ENCODE data around the gene FGG. TPM values are rescaled to one million over a fixed set of nuclear protein-coding genes. Genes with fewer than 3 reads are reported as not detected.

FGG gene
- total and polyA plus RNA-seq, 2 experiments from 2014 or later, result 1,415 to 1,531 TPM

- peak overlapping the region; percentile 97 for H2AFZ ChIP-seq
- no peak for DNase-seq (ENCODE audit: low spot score)
- no peak overlapping the region for H3K4me3 ChIP-seq
- H4K20me1 ChIP-seq (ENCODE audit: insufficient read depth, poor library complexity, severe bottlenecking), result no peaks in the 10 kb centered on the region
- no peak overlapping the region for H3K27ac ChIP-seq
- H3K27me3 ChIP-seq, result peaks cover 8% of the 10 kb centered on the region
- peaks cover 6% of the 10 kb centered on the region for H3K79me2 ChIP-seq
- H3K9me3 ChIP-seq (ENCODE audit: low read depth), result no peaks in the 10 kb centered on the region
- H3K4me2 ChIP-seq, result peak overlapping the region; percentile 95
- WGBS (ENCODE audit: low lambda C conversion rate, missing lambda C conversion rate), result 64% methylated on average over 3 of the region's 3 CpGs
- TF ChIP-seq EZH2phosphoT487 (IDR thresholded peaks at IDR 0.05; ENCODE audit: low read depth, severe bottlenecking, unreplicated experiment), result no peak
- no peak for TF ChIP-seq CTCF (IDR thresholded peaks at IDR 0.05; ENCODE audit: poor library complexity)
- TF ChIP-seq EZH2 (IDR thresholded peaks at IDR 0.05; ENCODE audit: borderline replicate concordance), result no peak
- H3K4me1 ChIP-seq (ENCODE audit: insufficient read depth), result peaks cover 19% of the 10 kb centered on the region
- H3K9me2 ChIP-seq (replicated peaks; ENCODE audit: insufficient read depth), result no peaks in the 10 kb centered on the region
- no peaks in the 10 kb centered on the region for H3K36me3 ChIP-seq (replicated peaks; ENCODE audit: insufficient read depth, low read depth)
Observed at GRCh38 chr4:154625971-154626370, 13.5 kb upstream of the FGG start.

- 91% methylated on average over 7 of the region's 7 CpGs for WGBS (ENCODE audit: low lambda C conversion rate, missing lambda C conversion rate)
- H2AFZ ChIP-seq, result no peak overlapping the region
- no peaks in the 10 kb centered on the region for H3K9me2 ChIP-seq (replicated peaks; ENCODE audit: insufficient read depth)
- H3K4me1 ChIP-seq (ENCODE audit: insufficient read depth), result peaks cover 19% of the 10 kb centered on the region
- TF ChIP-seq CTCF (IDR thresholded peaks at IDR 0.05; ENCODE audit: poor library complexity) (no peak), EZH2 (IDR thresholded peaks at IDR 0.05; ENCODE audit: borderline replicate concordance) (no peak), EZH2phosphoT487 (IDR thresholded peaks at IDR 0.05; ENCODE audit: low read depth, severe bottlenecking, unreplicated experiment) (no peak)
- H3K27ac ChIP-seq, result no peak overlapping the region
- H3K4me3 ChIP-seq, result no peak overlapping the region
- H4K20me1 ChIP-seq (ENCODE audit: insufficient read depth, poor library complexity, severe bottlenecking), result no peaks in the 10 kb centered on the region
- DNase-seq (ENCODE audit: low spot score), result no peak
- peaks cover 5% of the 10 kb centered on the region for H3K27me3 ChIP-seq
- peaks cover 6% of the 10 kb centered on the region for H3K79me2 ChIP-seq
- H3K9me3 ChIP-seq (ENCODE audit: low read depth), result no peaks in the 10 kb centered on the region
- H3K36me3 ChIP-seq (replicated peaks; ENCODE audit: insufficient read depth, low read depth), result no peaks in the 10 kb centered on the region
- H3K4me2 ChIP-seq, result no peak overlapping the region
Observed at GRCh38 chr4:154623995-154624394, 11.5 kb upstream of the FGG start.

- 83% methylated on average over 3 of the region's 3 CpGs for WGBS (ENCODE audit: low lambda C conversion rate, missing lambda C conversion rate)
- no peak for TF ChIP-seq CTCF (IDR thresholded peaks at IDR 0.05; ENCODE audit: poor library complexity)
- no peak for TF ChIP-seq EZH2 (IDR thresholded peaks at IDR 0.05; ENCODE audit: borderline replicate concordance)
- TF ChIP-seq EZH2phosphoT487 (IDR thresholded peaks at IDR 0.05; ENCODE audit: low read depth, severe bottlenecking, unreplicated experiment), result no peak
- H3K36me3 ChIP-seq (replicated peaks; ENCODE audit: insufficient read depth, low read depth), result no peaks in the 10 kb centered on the region
- no peak for DNase-seq (ENCODE audit: low spot score)
- H3K79me2 ChIP-seq, result peaks cover 6% of the 10 kb centered on the region
- H3K27ac ChIP-seq, result no peak overlapping the region
- peaks cover 19% of the 10 kb centered on the region for H3K4me1 ChIP-seq (ENCODE audit: insufficient read depth)
- no peaks in the 10 kb centered on the region for H4K20me1 ChIP-seq (ENCODE audit: insufficient read depth, poor library complexity, severe bottlenecking)
- H3K27me3 ChIP-seq, result peaks cover 5% of the 10 kb centered on the region
- H3K9me3 ChIP-seq (ENCODE audit: low read depth), result no peaks in the 10 kb centered on the region
- H3K4me2 ChIP-seq, result no peak overlapping the region
- H3K4me3 ChIP-seq, result no peak overlapping the region
- H3K9me2 ChIP-seq (replicated peaks; ENCODE audit: insufficient read depth), result no peaks in the 10 kb centered on the region
- no peak overlapping the region for H2AFZ ChIP-seq
Observed at GRCh38 chr4:154623436-154623835, 11.0 kb upstream of the FGG start.

GRCh38 chr4:154622598-154622997 lies 10.1 kb upstream of the FGG start:
- Histone ChIP-seq H3K4me1 (ENCODE audit: insufficient read depth) (peaks cover 14% of the 10 kb centered on the region), H3K9me3 (ENCODE audit: low read depth) (no peaks in the 10 kb centered on the region), H4K20me1 (ENCODE audit: insufficient read depth, poor library complexity, severe bottlenecking) (no peaks in the 10 kb centered on the region), H3K27ac (no peak overlapping the region), H3K27me3 (peaks cover 4% of the 10 kb centered on the region), H2AFZ (no peak overlapping the region), H3K4me3 (no peak overlapping the region), H3K36me3 (replicated peaks; ENCODE audit: insufficient read depth, low read depth) (no peaks in the 10 kb centered on the region), H3K4me2 (no peak overlapping the region), H3K79me2 (peaks cover 1% of the 10 kb centered on the region), H3K9me2 (replicated peaks; ENCODE audit: insufficient read depth) (no peaks in the 10 kb centered on the region)
- TF ChIP-seq EZH2phosphoT487 (IDR thresholded peaks at IDR 0.05; ENCODE audit: low read depth, severe bottlenecking, unreplicated experiment) (no peak), CTCF (IDR thresholded peaks at IDR 0.05; ENCODE audit: poor library complexity) (peak; percentile 69)
- peak; percentile 82 for DNase-seq (ENCODE audit: low spot score)
